ENCODE results near the gene MYO1B. TPM values are rescaled to one million over a fixed set of nuclear protein-coding genes. Genes with fewer than 3 reads are reported as not detected.

MYO1B gene
- total RNA-seq, 1 experiment from 2014 or later: 43.2 TPM

DNA sequence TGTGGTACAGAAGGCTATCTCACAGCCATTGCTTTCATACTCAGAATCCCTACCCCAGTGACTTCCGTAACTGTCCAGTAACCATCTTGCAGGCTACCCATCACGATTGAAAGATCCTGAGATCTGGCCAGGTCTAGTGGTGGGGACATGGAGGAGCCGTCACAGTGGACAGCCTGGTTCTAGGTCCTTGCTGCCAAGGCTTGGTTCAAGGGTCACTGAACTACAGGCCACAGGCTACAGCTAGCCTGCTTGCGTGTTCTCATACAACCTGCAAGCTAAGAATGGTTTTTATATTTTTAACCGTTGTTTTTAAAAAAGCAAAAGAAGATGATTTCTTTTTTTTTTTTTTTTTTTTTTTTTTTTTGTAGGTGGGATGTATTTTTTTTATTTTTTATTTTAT is 151.6 kb downstream of the MYO1B start:
- H2BK5ac ChIP-seq (ENCODE audit: insufficient read length, low read length): no peak overlapping the region
- no peak overlapping the region for H3K14ac ChIP-seq (ENCODE audit: insufficient read depth, low read length)
- no peak for DNase-seq
- no peaks in the 10 kb centered on the region for H3K23me2 ChIP-seq (ENCODE audit: insufficient read length, low read depth, low read length, poor library complexity, severe bottlenecking)
- no peak overlapping the region for H4K8ac ChIP-seq (replicated peaks; ENCODE audit: insufficient read length, low read depth, low read length)
- no peaks in the 10 kb centered on the region for H3K79me2 ChIP-seq (ENCODE audit: insufficient read depth, low read length)
- H3K4ac ChIP-seq (ENCODE audit: low read depth, low read length): no peak overlapping the region
- no peak overlapping the region for H3K27ac Mint-ChIP-seq
- H3K27me3 Mint-ChIP-seq (ENCODE audit: low read depth): no peaks in the 10 kb centered on the region
- H3K4me3 Mint-ChIP-seq: no peak overlapping the region
- no peak overlapping the region for H3K23ac ChIP-seq (ENCODE audit: insufficient read length, low read depth, low read length)
- no peaks in the 10 kb centered on the region for H3K9me3 ChIP-seq (ENCODE audit: control insufficient read depth, low read depth, low read length)
- no peak overlapping the region for H2AK5ac ChIP-seq (ENCODE audit: insufficient read length, low read length)
- no peak overlapping the region for H2BK15ac ChIP-seq (ENCODE audit: low read depth, low read length)
- no peak overlapping the region for H3K4me2 ChIP-seq (ENCODE audit: insufficient read depth, insufficient read length, low read length)
- no peak overlapping the region for H2BK120ac ChIP-seq (ENCODE audit: low read depth, low read length, poor library complexity, severe bottlenecking)
- no peak overlapping the region for H3K9ac ChIP-seq (ENCODE audit: extremely low read depth, insufficient read length, low read length)
- H2BK12ac ChIP-seq (ENCODE audit: insufficient read length, low read depth, low read length): no peak overlapping the region
- TF ChIP-seq, protein P1, sequence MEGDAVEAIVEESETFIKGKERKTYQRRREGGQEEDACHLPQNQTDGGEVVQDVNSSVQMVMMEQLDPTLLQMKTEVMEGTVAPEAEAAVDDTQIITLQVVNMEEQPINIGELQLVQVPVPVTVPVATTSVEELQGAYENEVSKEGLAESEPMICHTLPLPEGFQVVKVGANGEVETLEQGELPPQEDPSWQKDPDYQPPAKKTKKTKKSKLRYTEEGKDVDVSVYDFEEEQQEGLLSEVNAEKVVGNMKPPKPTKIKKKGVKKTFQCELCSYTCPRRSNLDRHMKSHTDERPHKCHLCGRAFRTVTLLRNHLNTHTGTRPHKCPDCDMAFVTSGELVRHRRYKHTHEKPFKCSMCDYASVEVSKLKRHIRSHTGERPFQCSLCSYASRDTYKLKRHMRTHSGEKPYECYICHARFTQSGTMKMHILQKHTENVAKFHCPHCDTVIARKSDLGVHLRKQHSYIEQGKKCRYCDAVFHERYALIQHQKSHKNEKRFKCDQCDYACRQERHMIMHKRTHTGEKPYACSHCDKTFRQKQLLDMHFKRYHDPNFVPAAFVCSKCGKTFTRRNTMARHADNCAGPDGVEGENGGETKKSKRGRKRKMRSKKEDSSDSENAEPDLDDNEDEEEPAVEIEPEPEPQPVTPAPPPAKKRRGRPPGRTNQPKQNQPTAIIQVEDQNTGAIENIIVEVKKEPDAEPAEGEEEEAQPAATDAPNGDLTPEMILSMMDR (conservative IDR thresholded peaks at IDR 0.05): no peak
- H3K27ac ChIP-seq (ENCODE audit: insufficient read length, low read depth, low read length): no peak overlapping the region
- H3K18ac ChIP-seq (ENCODE audit: insufficient read length, low read depth, low read length): no peak overlapping the region
- H4K5ac ChIP-seq (ENCODE audit: insufficient read length, low read depth, low read length): no peak overlapping the region
- no peak overlapping the region for H3T11ph ChIP-seq (ENCODE audit: low read length)
- no CpG with 5 or more reads among the region's 5 CpGs for WGBS (ENCODE audit: extremely low coverage, insufficient read length, low lambda C conversion rate)
- H3K4me1 ChIP-seq (ENCODE audit: insufficient read depth, low read length): peaks cover 5% of the 10 kb centered on the region; the same call in 1 of the 2 replicates
- peaks cover 52 to 77% (median 75%) of the 10 kb centered on the region in 3 experiments for H3K36me3 Mint-ChIP-seq (ENCODE audit: insufficient read depth in 1 of 3, low read depth in 3 of 3)
- H3K4me1 Mint-ChIP-seq: peaks cover 19% of the 10 kb centered on the region in 2 experiments
- no peak overlapping the region for H2AFZ ChIP-seq (ENCODE audit: low read length)
- no peaks in the 10 kb centered on the region for H3K27me3 ChIP-seq (ENCODE audit: insufficient read depth, low read length)
- H3K79me1 ChIP-seq (ENCODE audit: insufficient read depth, low read depth, low read length, poor library complexity, severe bottlenecking): no peaks in the 10 kb centered on the region
- H4K91ac ChIP-seq (ENCODE audit: insufficient read length, low read depth, low read length): no peak overlapping the region
- H3K9me3 Mint-ChIP-seq: peaks cover 12 to 13% of the 10 kb centered on the region in 2 experiments; a peak in 4 of 5 replicates
- H2BK20ac ChIP-seq (ENCODE audit: low read depth, low read length, poor library complexity, severe bottlenecking): no peak overlapping the region
- H3K56ac ChIP-seq (ENCODE audit: insufficient read length, low read depth, low read length): no peak overlapping the region
- H4K20me1 ChIP-seq (ENCODE audit: control insufficient read depth, insufficient read depth, insufficient read length): no peaks in the 10 kb centered on the region

All from H9 (cell line).